Aortic smooth muscle cell (primary cell): ENCODE results near the gene SLC19A1. TPM values are rescaled to one million over a fixed set of nuclear protein-coding genes. Genes with fewer than 3 reads are reported as not detected.

ENCODE experiments used
- total RNA-seq: library from RNA; depleted of rRNA; stranded (reverse); fragments of >200 nt; gene quantifications from 2 replicates; pipeline ENCODE4 v1.2.3, GENCODE V29; 2014

SLC19A1 gene
- total RNA-seq = 2.4 and 3.2 TPM in 2 replicates

GRCh38 chr21:45542242-45542666 lies at the start of gene SLC19A1:
TSS of gene SLC19A1 (minus strand) at chr21:45542440. CDS start at chr21:45537959, 4,481 bp downstream.

Other genes with a start within 250 kb of the SLC19A1 start
- 106 and 117 TPM in 2 replicates for gene COL18A1, start 137.3 kb downstream of the SLC19A1 start, total RNA-seq
- gene PCBP3, start 101.3 kb upstream of the SLC19A1 start, total RNA-seq = 0.06 and 0.13 TPM in 2 replicates